A549 (cell line): ENCODE measurements around the gene EFTUD2. TPM values are rescaled to one million over a fixed set of nuclear protein-coding genes. Genes with fewer than 3 reads are reported as not detected.
A peak's percentile ranks its signal among the peaks of the same experiment; 100 is the strongest.
"Not testable (repeated sequence)": the region's sequence is repeated elsewhere in the genome, so short reads cannot be mapped to it uniquely, and the experiment has no call there.

Source experiments
- ATAC-seq, 2 experiments: fragments of 200-7000 bp in 1 of 2; fragments of >200 bp in 1 of 2; cut with Nextera tagmentation in 1 of 2; cut with Tn5 transposase in 1 of 2; 3 replicates each; pipeline versions ENCODE4 v1.8.0 to v1.9.1; 2018 to 2020; ENCODE audit warnings: mild to moderate bottlenecking in 1 of 2, moderate library complexity in 1 of 2
- CTCF ChIA-PET: fragments of 300-600 bp; sonication (Branson Sonifier 250); formaldehyde crosslinking; extraction: SDS; loops from one replicate; lab custom pipeline; 2021; ENCODE audit warnings: antibody characterized with exemption, inconsistent platforms; lab: Yijun Ruan, JAX
- POLR2A ChIA-PET: fragments of 350-600 bp; formaldehyde crosslinking; extraction: SDS; loops from one replicate; lab custom pipeline; 2021; ENCODE audit warnings: antibody characterized with exemption, inconsistent platforms; lab: Yijun Ruan, JAX
- DNase-seq, 2 experiments: peaks; one replicate each; pipeline versions ENCODE4 v3.0.0 to v3.0.0-alpha.2; 2011 to 2016; ENCODE audit warnings: low read depth in 1 of 2, low spot score in 1 of 2
- FAIRE-seq: peaks from 2 replicates; lab custom pipeline; 2011; peaks lifted over from hg19 to GRCh38; lab: Jason Lieb, UNC
- H3K27ac ChIP-seq, 2 experiments: fragments of >200 bp; sonication (Bioruptor Twin); formaldehyde crosslinking; 3 replicates each; pipeline ENCODE4 v1.5.1; 2016 to 2017
- H3K4me1 ChIP-seq: fragments of >200 bp; sonication (Bioruptor Twin); formaldehyde crosslinking; 3 replicates; pipeline ENCODE4 v1.6.1; 2016
- H3K4me2 ChIP-seq: fragments of >200 bp; sonication (Bioruptor Twin); formaldehyde crosslinking; 3 replicates; pipeline ENCODE4 v1.6.1; 2016
- H3K4me3 ChIP-seq: fragments of >200 bp; sonication (Bioruptor Twin); formaldehyde crosslinking; 3 replicates; pipeline ENCODE4 v1.5.1; 2016
- H3K9me3 ChIP-seq: fragments of >200 bp; sonication (Bioruptor Twin); formaldehyde crosslinking; 3 replicates; pipeline ENCODE4 v1.6.1; 2016
- BHLHE40 ChIP-seq: IDR thresholded peaks from 2 replicates; pipeline ENCODE4 v1.6.1; 2012; ENCODE audit warnings: low read depth, low read length, inconsistent platforms
- CEBPB ChIP-seq, 2 experiments: fragments of >200 bp in 1 of 2; sonication (Bioruptor Twin) in 1 of 2; formaldehyde crosslinking in 1 of 2; IDR thresholded peaks; 2 replicates each; pipeline ENCODE4 v1.6.1; 2012 to 2016
- ELK1 ChIP-seq: fragments of 150-350 bp; IDR thresholded peaks from 2 replicates; pipeline ENCODE4 v1.6.1; 2014; ENCODE audit warnings: low read depth, mild to moderate bottlenecking, low read length
- FOSB ChIP-seq: fragments of 250-450 bp; sonication (Bioruptor Pico); IDR thresholded peaks from 2 replicates; pipeline ENCODE4 v1.5.0; 2020; ENCODE audit warnings: mild to moderate bottlenecking, moderate library complexity
- HMGXB4 ChIP-seq: fragments of 250-450 bp; sonication (Bioruptor Pico); IDR thresholded peaks from 2 replicates; pipeline ENCODE4 v1.5.0; 2021; ENCODE audit warnings: mild to moderate bottlenecking, moderate library complexity, borderline replicate concordance
- HOXB13 ChIP-seq: fragments of 250-450 bp; sonication (Bioruptor Pico); IDR thresholded peaks from 2 replicates; pipeline ENCODE4 v1.5.0; 2020; ENCODE audit warnings: low read depth, mild to moderate bottlenecking, moderate library complexity
- HOXB5 ChIP-seq: fragments of 250-450 bp; sonication (Bioruptor Pico); IDR thresholded peaks from 2 replicates; pipeline ENCODE4 v1.5.0; 2020; ENCODE audit warnings: mild to moderate bottlenecking, moderate library complexity
- JUNB ChIP-seq: fragments of >200 bp; sonication (Bioruptor Twin); formaldehyde crosslinking; IDR thresholded peaks from 2 replicates; pipeline ENCODE4 v1.6.1; 2016
- MAFK ChIP-seq: fragments of 450-650 bp; IDR thresholded peaks from 2 replicates; pipeline ENCODE4 v1.6.1; 2014; ENCODE audit not compliant: partially characterized antibody
- MAZ ChIP-seq: fragments of 150-350 bp; IDR thresholded peaks from 2 replicates; pipeline ENCODE4 v1.6.1; 2014; ENCODE audit warnings: antibody characterized with exemption, low read depth, low read length, borderline replicate concordance
- NFE2L2 ChIP-seq: fragments of 150-350 bp; conservative IDR thresholded peaks from 2 replicates; pipeline ENCODE4 v1.6.1; 2014; ENCODE audit warnings: low read length
- PBX3 ChIP-seq: IDR thresholded peaks from 2 replicates; pipeline ENCODE4 v1.6.1; 2012
- POLR2A ChIP-seq: IDR thresholded peaks from 2 replicates; pipeline ENCODE4 v1.6.1; 2012; ENCODE audit warnings: mild to moderate bottlenecking, low read length
- POLR2AphosphoS2 ChIP-seq: conservative IDR thresholded peaks from 2 replicates; pipeline ENCODE4 v1.6.1; 2012; ENCODE audit warnings: low read length, improper control_type of control experiment, inconsistent platforms
- RCOR1 ChIP-seq: fragments of 150-350 bp; IDR thresholded peaks from 2 replicates; pipeline ENCODE4 v1.6.1; 2014; ENCODE audit warnings: antibody characterized with exemption, low read length, low read depth
- REST ChIP-seq: fragments of 200-600 bp; sonication (generic); IDR thresholded peaks from 2 replicates; pipeline ENCODE4 v1.6.1; 2016; ENCODE audit warnings: antibody characterized with exemption, mild to moderate bottlenecking, moderate library complexity
- RNF2 ChIP-seq: fragments of 200-600 bp; sonication (generic); IDR thresholded peaks from 2 replicates; pipeline ENCODE4 v1.6.1; 2016; ENCODE audit warnings: low read depth, mild to moderate bottlenecking, antibody characterized with exemption, moderate library complexity, borderline replicate concordance
- SMC3 ChIP-seq: fragments of >200 bp; sonication (Bioruptor Twin); formaldehyde crosslinking; IDR thresholded peaks from 3 replicates; pipeline ENCODE4 v1.6.1; 2018; ENCODE audit warnings: inconsistent platforms
- TFCP2L1 ChIP-seq: fragments of 250-450 bp; sonication (Bioruptor Pico); IDR thresholded peaks from 2 replicates; pipeline ENCODE4 v1.5.0; 2021; ENCODE audit warnings: mild to moderate bottlenecking
- WGBS: methylation state at CpG from one replicate; pipeline ENCODE4 v1.1.6; 2017; ENCODE audit errors: missing lambda C conversion rate; 5-methylcytosine and 5-hydroxymethylcytosine counted together
- polyA plus RNA-seq, 4 experiments: library from polyadenylated mRNA; depleted of rRNA in 3 of 4; stranded (reverse); fragments of >200 nt; fragmentation: RNase III in 1 of 4; extraction: RNeasy Plus Mini Kit Qiagen cat#74134 plus additional on column Dnase treatment in 1 of 4; gene quantifications; 2 replicates in 3 of 4; 3 replicates in 1 of 4; pipeline ENCODE4 v1.2.3, GENCODE V29; 2011 to 2017

The EFTUD2 gene
- polyA plus RNA-seq, 2 of the 4 experiments (the other 2 are of a cell fraction): 224 to 353 TPM

- TF ChIP-seq FOSB (0 out of 2 replicates have a peak, but pooled peaks have one; percentile 36), PBX3 (no peak), HOXB5 (no peak), BHLHE40 (0 out of 2 replicates have a peak, but pooled peaks have one; percentile 15), MAFK (no peak), HOXB13 (CRISPR knock-in tag) (no peak), JUNB (peak; percentile 71), TFCP2L1 (CRISPR knock-in tag) (no peak), MAZ (no peak), ELK1 (no peak), POLR2A (no peak), RNF2 (no peak), SMC3 (no peak), RCOR1 (no peak), HMGXB4 (CRISPR knock-in tag) (no peak), NFE2L2 (no peak)
Observed at GRCh38 chr17:44820631-44821212, 78.5 kb downstream of the EFTUD2 start (continued).

GRCh38 chr17:44818508-44818907, 80.7 kb downstream of the EFTUD2 start:
- DNase-seq, H3K4me2 ChIP-seq, FAIRE-seq, H3K9me3 ChIP-seq, POLR2A ChIA-PET, H3K4me3 ChIP-seq, ATAC-seq: not testable (repeated sequence)
- CTCF ChIA-PET: interaction anchor here (0.9 to 1.8 kb wide), 6 partner anchors 25 to 46 kb away, joined by 3 to 7 read pairs (median 4); no protein-coding TSS in a partner anchor
- peaks cover 46% of the 10 kb centered on the region for H3K4me1 ChIP-seq
- 0 out of 6 replicates have a peak overlapping the region, but pooled peaks of 1 of the 2 experiments have one; percentile 33 for H3K27ac ChIP-seq
- 89% methylated on average over 6 of the region's 6 CpGs for WGBS

- 90% methylated on average over 4 of the region's 4 CpGs for WGBS
- FAIRE-seq: no peak
- no peak for DNase-seq
- Histone ChIP-seq H3K4me1 (peaks cover 20% of the 10 kb centered on the region), H3K27ac (no peak overlapping the region), H3K4me2 (no peak overlapping the region), H3K9me3 (no peaks in the 10 kb centered on the region), H3K4me3 (no peak overlapping the region)
- ChIA-PET POLR2A (interaction anchor here (0.6 kb wide), 1 partner anchor 14 kb away, joined by 3 read pairs; no protein-coding TSS in a partner anchor), CTCF (interaction anchor here (0.7 to 8.5 kb wide), 4 partner anchors 16 to 710 kb away, joined by 3 to 98 read pairs (median 7); no protein-coding TSS in a partner anchor)
- TF ChIP-seq REST (no peak), CEBPB (IDR thresholded peaks at IDR 0.05) (peak; percentile 11 to 35; a peak in 1 of 4 replicates), HMGXB4 (CRISPR knock-in tag) (no peak), POLR2AphosphoS2 (no peak)
- no peak for ATAC-seq
Observed at GRCh38 chr17:44812263-44812662, 87.0 kb downstream of the EFTUD2 start.

GRCh38 chr17:44808656-44809388, 90.4 kb downstream of the EFTUD2 start:
- H3K27ac ChIP-seq, ATAC-seq, DNase-seq, POLR2A ChIA-PET, FAIRE-seq, H3K9me3 ChIP-seq, H3K4me2 ChIP-seq, H3K4me3 ChIP-seq: not testable (repeated sequence)
- peaks cover 15% of the 10 kb centered on the region for H3K4me1 ChIP-seq
- CTCF ChIA-PET: interaction anchor here (0.6 to 8.5 kb wide), 4 partner anchors 32 to 69 kb away, joined by 3 to 98 read pairs (median 16); no protein-coding TSS in a partner anchor
- 91% methylated on average over 9 of the region's 9 CpGs for WGBS
